Measurements from ENCODE around the gene DYRK4.

The DYRK4 gene

DNA sequence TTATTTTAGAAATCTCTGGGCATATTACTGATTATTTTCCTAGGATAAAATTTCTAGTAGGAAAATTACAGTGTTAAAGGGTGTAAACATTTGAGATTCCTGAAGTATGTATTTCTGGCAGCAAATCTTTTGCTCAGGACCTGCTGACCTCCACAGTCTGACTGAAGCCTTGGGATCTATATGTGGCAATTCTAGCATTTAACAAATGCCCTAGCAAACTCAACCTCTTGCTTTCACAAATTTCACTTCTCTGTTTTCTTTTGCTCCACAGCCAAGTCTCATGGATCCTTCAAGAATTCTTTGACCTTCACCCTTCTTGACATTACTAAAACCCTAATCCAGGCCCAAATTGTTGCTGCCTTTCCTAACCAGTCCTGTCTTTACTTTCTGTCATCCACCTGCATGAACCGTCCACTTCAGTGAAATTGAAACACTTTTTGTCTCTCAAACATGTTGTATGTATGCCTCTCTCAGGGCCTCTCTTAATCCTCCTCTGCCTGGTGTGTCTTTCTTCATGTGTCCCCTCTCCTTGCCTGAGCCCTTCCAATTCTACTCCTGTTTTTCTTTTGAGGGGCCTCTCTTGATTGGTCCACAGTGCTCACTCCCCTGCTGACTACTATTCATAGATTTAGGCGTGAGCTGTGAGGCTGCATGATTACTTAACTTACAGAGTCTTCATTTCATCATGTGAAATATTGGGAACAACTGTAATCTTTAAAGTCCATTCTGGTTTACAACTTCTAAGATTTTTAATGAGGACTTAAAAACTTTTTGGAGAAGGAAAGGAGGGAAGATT lies 5.1 kb upstream of the DYRK4 start:
- H3F3A ChIP-seq (ENCODE audit: insufficient read depth) = peaks cover 17% of the 10 kb centered on the region; the same call in 1 of the 2 replicates
- no peaks in the 10 kb centered on the region for H3K9me2 ChIP-seq (replicated peaks; ENCODE audit: insufficient read depth, low read length)
- no peak overlapping the region for H3K4me3 ChIP-seq (ENCODE audit: insufficient read depth, low read length, poor library complexity, severe bottlenecking)
- H3K79me2 ChIP-seq (ENCODE audit: insufficient read depth, low read length) = no peaks in the 10 kb centered on the region
- H3K36me3 ChIP-seq (ENCODE audit: low read length) = peaks cover 61% of the 10 kb centered on the region
- no peaks in the 10 kb centered on the region for H3K9me3 ChIP-seq (ENCODE audit: insufficient read depth, low read length)
- no peaks in the 10 kb centered on the region for H3K27me3 ChIP-seq (ENCODE audit: low read length)
- TF ChIP-seq, protein P1, sequence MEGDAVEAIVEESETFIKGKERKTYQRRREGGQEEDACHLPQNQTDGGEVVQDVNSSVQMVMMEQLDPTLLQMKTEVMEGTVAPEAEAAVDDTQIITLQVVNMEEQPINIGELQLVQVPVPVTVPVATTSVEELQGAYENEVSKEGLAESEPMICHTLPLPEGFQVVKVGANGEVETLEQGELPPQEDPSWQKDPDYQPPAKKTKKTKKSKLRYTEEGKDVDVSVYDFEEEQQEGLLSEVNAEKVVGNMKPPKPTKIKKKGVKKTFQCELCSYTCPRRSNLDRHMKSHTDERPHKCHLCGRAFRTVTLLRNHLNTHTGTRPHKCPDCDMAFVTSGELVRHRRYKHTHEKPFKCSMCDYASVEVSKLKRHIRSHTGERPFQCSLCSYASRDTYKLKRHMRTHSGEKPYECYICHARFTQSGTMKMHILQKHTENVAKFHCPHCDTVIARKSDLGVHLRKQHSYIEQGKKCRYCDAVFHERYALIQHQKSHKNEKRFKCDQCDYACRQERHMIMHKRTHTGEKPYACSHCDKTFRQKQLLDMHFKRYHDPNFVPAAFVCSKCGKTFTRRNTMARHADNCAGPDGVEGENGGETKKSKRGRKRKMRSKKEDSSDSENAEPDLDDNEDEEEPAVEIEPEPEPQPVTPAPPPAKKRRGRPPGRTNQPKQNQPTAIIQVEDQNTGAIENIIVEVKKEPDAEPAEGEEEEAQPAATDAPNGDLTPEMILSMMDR (IDR thresholded peaks at IDR 0.05; ENCODE audit: insufficient read depth, low read length, poor library complexity, severe bottlenecking) = no peak
- TF ChIP-seq EZH2phosphoT487 (conservative IDR thresholded peaks at IDR 0.05; ENCODE audit: low read length) = no peak
- no peak overlapping the region for H3K9ac ChIP-seq (ENCODE audit: low read length)
- no peak overlapping the region for H3K4me2 ChIP-seq (ENCODE audit: low read depth, low read length, poor library complexity, severe bottlenecking)
- H3K27ac ChIP-seq (ENCODE audit: low read depth, low read length) = no peak overlapping the region
- no peak overlapping the region for H2AFZ ChIP-seq (ENCODE audit: low read depth, low read length, severe bottlenecking)
- peaks cover 6% of the 10 kb centered on the region; the same call in 1 of the 2 replicates for H4K20me1 ChIP-seq (ENCODE audit: low read depth, low read length)

- H3K9me2 ChIP-seq (replicated peaks; ENCODE audit: insufficient read depth, low read length) = no peaks in the 10 kb centered on the region
- H3K79me2 ChIP-seq (ENCODE audit: insufficient read depth, low read length) = no peaks in the 10 kb centered on the region
- H3K4me2 ChIP-seq (ENCODE audit: low read depth, low read length, poor library complexity, severe bottlenecking) = no peak overlapping the region
- H3F3A ChIP-seq (ENCODE audit: insufficient read depth) = peaks cover 17% of the 10 kb centered on the region; the same call in 1 of the 2 replicates
- peaks cover 58% of the 10 kb centered on the region for H3K36me3 ChIP-seq (ENCODE audit: low read length)
- no peak for TF ChIP-seq EZH2phosphoT487 (conservative IDR thresholded peaks at IDR 0.05; ENCODE audit: low read length)
- no peak overlapping the region for H3K4me3 ChIP-seq (ENCODE audit: insufficient read depth, low read length, poor library complexity, severe bottlenecking)
- H2AFZ ChIP-seq (ENCODE audit: low read depth, low read length, severe bottlenecking) = no peak overlapping the region
- H3K9me3 ChIP-seq (ENCODE audit: insufficient read depth, low read length) = no peaks in the 10 kb centered on the region
- H3K9ac ChIP-seq (ENCODE audit: low read length) = no peak overlapping the region
- 0 out of 2 replicates have a peak, but pooled peaks cover 2% of the 10 kb centered on the region for H4K20me1 ChIP-seq (ENCODE audit: low read depth, low read length)
- no peaks in the 10 kb centered on the region for H3K27me3 ChIP-seq (ENCODE audit: low read length)
- no peak overlapping the region for H3K27ac ChIP-seq (ENCODE audit: low read depth, low read length)
Measured at GRCh38 chr12:4557586-4557985, 4.4 kb upstream of the DYRK4 start.

- Histone ChIP-seq H2AFZ (ENCODE audit: low read depth, low read length, severe bottlenecking) (no peak overlapping the region), H3K9ac (ENCODE audit: low read length) (no peak overlapping the region), H3K9me3 (ENCODE audit: insufficient read depth, low read length) (no peaks in the 10 kb centered on the region), H3K27ac (ENCODE audit: low read depth, low read length) (no peak overlapping the region), H3F3A (ENCODE audit: insufficient read depth) (peaks cover 17% of the 10 kb centered on the region; the same call in 1 of the 2 replicates), H4K20me1 (ENCODE audit: low read depth, low read length) (0 out of 2 replicates have a peak, but pooled peaks cover 2% of the 10 kb centered on the region), H3K4me3 (ENCODE audit: insufficient read depth, low read length, poor library complexity, severe bottlenecking) (no peak overlapping the region), H3K79me2 (ENCODE audit: insufficient read depth, low read length) (no peaks in the 10 kb centered on the region), H3K36me3 (ENCODE audit: low read length) (peaks cover 54% of the 10 kb centered on the region), H3K27me3 (ENCODE audit: low read length) (no peaks in the 10 kb centered on the region), H3K9me2 (replicated peaks; ENCODE audit: insufficient read depth, low read length) (no peaks in the 10 kb centered on the region), H3K4me2 (ENCODE audit: low read depth, low read length, poor library complexity, severe bottlenecking) (no peak overlapping the region)
- no peak for TF ChIP-seq EZH2phosphoT487 (conservative IDR thresholded peaks at IDR 0.05; ENCODE audit: low read length)
- TF ChIP-seq, protein P1 (IDR thresholded peaks at IDR 0.05; ENCODE audit: insufficient read depth, low read length, poor library complexity, severe bottlenecking) = no peak
Measured at GRCh38 chr12:4558171-4558570, 3.8 kb upstream of the DYRK4 start.

DNA sequence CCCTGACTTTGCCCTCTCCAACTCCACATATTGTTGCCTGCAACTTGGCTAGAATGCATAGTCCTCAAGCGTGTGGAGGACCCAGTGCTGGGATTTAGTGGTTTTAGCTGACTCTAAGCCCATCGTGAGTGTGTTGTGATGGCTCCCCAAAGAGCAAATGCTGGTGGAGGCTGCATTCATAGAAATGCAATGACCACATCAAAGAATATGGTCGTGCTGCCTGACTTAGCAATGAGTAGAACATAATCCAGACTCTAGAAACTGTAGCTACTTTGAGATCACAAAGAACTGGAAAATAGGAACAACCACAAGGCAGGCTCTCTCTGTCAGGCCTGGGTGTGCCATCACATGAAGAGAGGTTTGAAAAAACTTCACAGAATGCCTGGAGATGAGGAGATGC lies 1.3 kb downstream of the DYRK4 start:
- no peak overlapping the region for H2AFZ ChIP-seq (ENCODE audit: low read depth, low read length, severe bottlenecking)

More for the DNA sequence above, 1.3 kb downstream of the DYRK4 start:
- no peak overlapping the region for H3K4me2 ChIP-seq (ENCODE audit: low read depth, low read length, poor library complexity, severe bottlenecking)
- H3K27me3 ChIP-seq (ENCODE audit: low read length) = no peaks in the 10 kb centered on the region
- H3K36me3 ChIP-seq (ENCODE audit: low read length) = peaks cover 18% of the 10 kb centered on the region; the same call in 1 of the 2 replicates
- no peak overlapping the region for H3K4me3 ChIP-seq (ENCODE audit: insufficient read depth, low read length, poor library complexity, severe bottlenecking)
- H3K27ac ChIP-seq (ENCODE audit: low read depth, low read length) = no peak overlapping the region
- no peaks in the 10 kb centered on the region for H4K20me1 ChIP-seq (ENCODE audit: low read depth, low read length)
- peaks cover 21% of the 10 kb centered on the region for H3F3A ChIP-seq (ENCODE audit: insufficient read depth)
- H3K9me2 ChIP-seq (replicated peaks; ENCODE audit: insufficient read depth, low read length) = no peaks in the 10 kb centered on the region
- TF ChIP-seq EZH2phosphoT487 (conservative IDR thresholded peaks at IDR 0.05; ENCODE audit: low read length) = no peak
- TF ChIP-seq, protein P1 (IDR thresholded peaks at IDR 0.05; ENCODE audit: insufficient read depth, low read length, poor library complexity, severe bottlenecking) = no peak
- no peaks in the 10 kb centered on the region for H3K79me2 ChIP-seq (ENCODE audit: insufficient read depth, low read length)
- H3K9me3 ChIP-seq (ENCODE audit: insufficient read depth, low read length) = no peaks in the 10 kb centered on the region
- H3K9ac ChIP-seq (ENCODE audit: low read length) = no peak overlapping the region
